ENCODE measurements around the gene QDPR. TPM values are rescaled to one million over a fixed set of nuclear protein-coding genes. Genes with fewer than 3 reads are reported as not detected.
A peak's percentile ranks its signal among the peaks of the same experiment; 100 is the strongest.

Gene QDPR
- total RNA-seq, 1 donor from 2014 or later: 16.2 TPM

- no peak for DNase-seq (ENCODE audit: extremely low spot score in 2 of 2)
- Histone ChIP-seq H3K27ac (no peak overlapping the region), H3K36me3 (peaks cover 0 to 8% of the 10 kb centered on the region in 2 donors), H3K9me3 (no peaks in the 10 kb centered on the region), H3K27me3 (no peaks in the 10 kb centered on the region), H3K4me3 (no peak overlapping the region), H3K4me1 (peaks cover 18% of the 10 kb centered on the region)
- no peak for TF ChIP-seq POLR2AphosphoS5 (IDR thresholded peaks at IDR 0.05; ENCODE audit: insufficient read depth in 1 of 2, low read depth in 1 of 2)
- no peak for TF ChIP-seq POLR2A (IDR thresholded peaks at IDR 0.05)
- TF ChIP-seq, protein P1, sequence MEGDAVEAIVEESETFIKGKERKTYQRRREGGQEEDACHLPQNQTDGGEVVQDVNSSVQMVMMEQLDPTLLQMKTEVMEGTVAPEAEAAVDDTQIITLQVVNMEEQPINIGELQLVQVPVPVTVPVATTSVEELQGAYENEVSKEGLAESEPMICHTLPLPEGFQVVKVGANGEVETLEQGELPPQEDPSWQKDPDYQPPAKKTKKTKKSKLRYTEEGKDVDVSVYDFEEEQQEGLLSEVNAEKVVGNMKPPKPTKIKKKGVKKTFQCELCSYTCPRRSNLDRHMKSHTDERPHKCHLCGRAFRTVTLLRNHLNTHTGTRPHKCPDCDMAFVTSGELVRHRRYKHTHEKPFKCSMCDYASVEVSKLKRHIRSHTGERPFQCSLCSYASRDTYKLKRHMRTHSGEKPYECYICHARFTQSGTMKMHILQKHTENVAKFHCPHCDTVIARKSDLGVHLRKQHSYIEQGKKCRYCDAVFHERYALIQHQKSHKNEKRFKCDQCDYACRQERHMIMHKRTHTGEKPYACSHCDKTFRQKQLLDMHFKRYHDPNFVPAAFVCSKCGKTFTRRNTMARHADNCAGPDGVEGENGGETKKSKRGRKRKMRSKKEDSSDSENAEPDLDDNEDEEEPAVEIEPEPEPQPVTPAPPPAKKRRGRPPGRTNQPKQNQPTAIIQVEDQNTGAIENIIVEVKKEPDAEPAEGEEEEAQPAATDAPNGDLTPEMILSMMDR (IDR thresholded peaks at IDR 0.05): no peak
- intact Hi-C loops (cut with DNase I): no loop called here
Observed at GRCh38 chr4:17512973-17513665, 1.2 kb upstream of the QDPR start.

DNA sequence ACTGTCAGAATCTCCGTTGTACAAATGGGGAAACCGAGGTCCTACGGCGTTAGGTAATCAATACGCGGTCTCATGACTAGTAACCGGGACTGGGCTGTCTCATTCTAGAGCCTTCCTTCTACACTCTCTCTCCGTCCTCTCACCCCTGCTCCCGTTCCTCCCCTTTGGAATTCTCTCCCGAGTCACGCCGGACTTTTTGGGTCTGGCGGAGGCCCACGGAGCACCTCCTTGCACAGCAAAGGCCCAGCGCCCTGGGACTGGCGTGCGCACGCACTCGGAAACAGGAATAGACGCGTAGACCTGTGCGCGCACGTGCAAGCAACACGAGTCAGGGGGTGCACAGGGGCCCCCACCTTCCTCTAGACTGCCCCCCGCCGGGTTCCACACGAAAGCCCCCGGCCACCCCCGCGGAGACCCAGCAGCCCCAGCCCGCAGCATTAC, 361 bp downstream of the QDPR start:
- Histone ChIP-seq H3K36me3 (peaks cover 0 to 8% of the 10 kb centered on the region in 2 donors), H3K9me3 (no peaks in the 10 kb centered on the region), H3K4me1 (peaks cover 18% of the 10 kb centered on the region), H3K4me3 (peak overlapping the region; percentile 81), H3K27me3 (no peaks in the 10 kb centered on the region), H3K27ac (peak overlapping the region; percentile 77)
- DNase-seq (ENCODE audit: extremely low spot score in 2 of 2): no peak
- no peak for TF ChIP-seq POLR2A (IDR thresholded peaks at IDR 0.05)
- peak in 1 of 2 donors; percentile 30 for TF ChIP-seq POLR2AphosphoS5 (IDR thresholded peaks at IDR 0.05; ENCODE audit: insufficient read depth in 1 of 2, low read depth in 1 of 2)
- intact Hi-C loops (cut with DNase I): no loop called here

DNA sequence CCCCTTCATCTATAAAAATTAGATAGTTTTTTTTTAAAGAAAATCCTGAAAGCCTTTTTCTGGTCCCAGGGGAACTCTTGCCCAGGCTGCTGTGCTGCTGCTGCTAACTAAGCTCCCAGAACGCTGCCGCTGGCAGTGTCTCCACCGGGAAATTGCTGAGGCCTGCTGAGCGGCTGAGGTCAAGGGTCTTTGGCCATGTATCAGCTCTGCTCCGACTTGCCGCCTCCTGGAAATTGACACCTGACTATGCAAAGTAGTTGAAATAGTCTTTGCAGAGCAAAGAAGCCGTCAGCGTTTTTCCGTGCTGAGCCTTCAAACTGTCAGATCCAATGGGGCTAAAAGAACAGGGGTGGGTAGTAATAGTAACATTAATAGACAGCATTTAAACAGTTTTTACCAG, 839 bp downstream of the QDPR start:
- TF ChIP-seq POLR2AphosphoS5 (IDR thresholded peaks at IDR 0.05; ENCODE audit: insufficient read depth in 1 of 2, low read depth in 1 of 2) (no peak), POLR2A (IDR thresholded peaks at IDR 0.05) (no peak)
- TF ChIP-seq, protein P1 (IDR thresholded peaks at IDR 0.05): no peak
- Histone ChIP-seq H3K4me3 (peak overlapping the region; percentile 81), H3K4me1 (peaks cover 18% of the 10 kb centered on the region), H3K27ac (peak overlapping the region; percentile 77), H3K36me3 (peaks cover 0 to 8% of the 10 kb centered on the region in 2 donors), H3K27me3 (no peaks in the 10 kb centered on the region), H3K9me3 (no peaks in the 10 kb centered on the region)
- DNase-seq (ENCODE audit: extremely low spot score in 2 of 2): no peak
- intact Hi-C loops (cut with DNase I): no loop called here

- peak overlapping the region; percentile 81 for H3K4me3 ChIP-seq
- H3K27me3 ChIP-seq: no peaks in the 10 kb centered on the region
- DNase-seq (ENCODE audit: extremely low spot score in 2 of 2): no peak
- H3K4me1 ChIP-seq: peaks cover 18% of the 10 kb centered on the region
- TF ChIP-seq POLR2AphosphoS5 (IDR thresholded peaks at IDR 0.05; ENCODE audit: insufficient read depth in 1 of 2, low read depth in 1 of 2): no peak
- TF ChIP-seq, protein P1 (IDR thresholded peaks at IDR 0.05): no peak
- TF ChIP-seq POLR2A (IDR thresholded peaks at IDR 0.05): no peak
- H3K27ac ChIP-seq: no peak overlapping the region
- H3K9me3 ChIP-seq: no peaks in the 10 kb centered on the region
- H3K36me3 ChIP-seq: peaks cover 0 to 8% of the 10 kb centered on the region in 2 donors
- intact Hi-C loops (cut with DNase I): no loop called here
Observed at GRCh38 chr4:17510582-17510981, 1.3 kb downstream of the QDPR start.

- Histone ChIP-seq H3K9me3 (no peaks in the 10 kb centered on the region), H3K4me1 (no peaks in the 10 kb centered on the region), H3K4me3 (no peak overlapping the region), H3K27me3 (no peaks in the 10 kb centered on the region), H3K27ac (no peak overlapping the region), H3K36me3 (peaks cover 6 to 26% of the 10 kb centered on the region in 2 donors)
- no peak for DNase-seq (ENCODE audit: extremely low spot score in 2 of 2)
- TF ChIP-seq, protein P1 (IDR thresholded peaks at IDR 0.05): no peak
- TF ChIP-seq POLR2AphosphoS5 (IDR thresholded peaks at IDR 0.05; ENCODE audit: insufficient read depth in 1 of 2, low read depth in 1 of 2): no peak
- no peak for TF ChIP-seq POLR2A (IDR thresholded peaks at IDR 0.05)
- intact Hi-C loops (cut with DNase I): no loop called here
Observed at GRCh38 chr4:17504081-17504480, 7.8 kb downstream of the QDPR start.
